KMS-11 (cell line): ENCODE measurements around the gene TJP3.
"Not testable (repeated sequence)": the region's sequence is repeated elsewhere in the genome, so short reads cannot be mapped to it uniquely, and the experiment has no call there.

ENCODE experiments used
- H2AFZ ChIP-seq: fragments of 200-600 bp; sonication (generic); 2 replicates; pipeline ENCODE4 v1.6.1; 2016; ENCODE audit warnings: antibody characterized with exemption, mixed run types, low read depth
- H3K27ac ChIP-seq: fragments of 200-600 bp; sonication (generic); 2 replicates; pipeline ENCODE4 v1.6.1; 2016; ENCODE audit warnings: mild to moderate bottlenecking, mixed run types
- H3K27me3 ChIP-seq: fragments of 200-600 bp; sonication (generic); 2 replicates; pipeline ENCODE4 v1.6.1; 2017; ENCODE audit warnings: mild to moderate bottlenecking, low read depth, mixed run types, moderate library complexity; ENCODE audit not compliant: insufficient read depth
- H3K36me3 ChIP-seq: fragments of 200-600 bp; sonication (generic); 2 replicates; pipeline ENCODE4 v1.6.1; 2017; ENCODE audit warnings: mild to moderate bottlenecking, mixed run types; ENCODE audit not compliant: insufficient read depth
- H3K4me1 ChIP-seq: fragments of 200-600 bp; sonication (generic); 2 replicates; pipeline ENCODE4 v1.6.1; 2016; ENCODE audit warnings: mild to moderate bottlenecking, low read depth, mixed run types; ENCODE audit not compliant: poor library complexity, severe bottlenecking
- H3K4me2 ChIP-seq: fragments of 200-600 bp; sonication (generic); 2 replicates; pipeline ENCODE4 v1.7.0; 2016; ENCODE audit warnings: mild to moderate bottlenecking, mixed run types
- H3K4me3 ChIP-seq: fragments of 200-600 bp; sonication (generic); IDR thresholded peaks from 2 replicates; pipeline ENCODE4 v1.6.1; 2017; ENCODE audit warnings: low read depth, low read length, mixed read lengths; ENCODE audit not compliant: insufficient read depth
- H3K79me2 ChIP-seq: fragments of 200-600 bp; sonication (generic); 2 replicates; pipeline ENCODE4 v1.6.1; 2016; ENCODE audit warnings: low read depth, mixed run types; ENCODE audit not compliant: insufficient read depth
- H3K9ac ChIP-seq: fragments of 200-600 bp; sonication (generic); 2 replicates; pipeline ENCODE4 v1.6.1; 2016; ENCODE audit warnings: mild to moderate bottlenecking, mixed run types
- H4K20me1 ChIP-seq: fragments of 200-600 bp; sonication (generic); 2 replicates; pipeline ENCODE4 v1.6.1; 2016; ENCODE audit warnings: mild to moderate bottlenecking, mixed run types; ENCODE audit not compliant: insufficient read depth
- CTCF ChIP-seq: fragments of 200-600 bp; sonication (generic); conservative IDR thresholded peaks from 2 replicates; pipeline ENCODE4 v1.6.1; 2017; ENCODE audit warnings: low read depth, mild to moderate bottlenecking, antibody characterized with exemption, low read length, moderate library complexity, mixed read lengths

TJP3 gene

GRCh38 chr19:3751236-3751635 is 43.1 kb downstream of the TJP3 start:
- H3K4me1 ChIP-seq, result no peaks in the 10 kb centered on the region
- no peaks in the 10 kb centered on the region for H3K36me3 ChIP-seq
- H3K27me3 ChIP-seq, result 0 out of 2 replicates have a peak, but pooled peaks cover 1% of the 10 kb centered on the region
- no peak overlapping the region for H3K4me3 ChIP-seq
- no peak for TF ChIP-seq CTCF
- no peak overlapping the region for H3K9ac ChIP-seq
- no peaks in the 10 kb centered on the region for H4K20me1 ChIP-seq
- no peaks in the 10 kb centered on the region for H3K79me2 ChIP-seq
- H3K27ac ChIP-seq, result no peak overlapping the region
- no peak overlapping the region for H2AFZ ChIP-seq
- no peak overlapping the region for H3K4me2 ChIP-seq

DNA sequence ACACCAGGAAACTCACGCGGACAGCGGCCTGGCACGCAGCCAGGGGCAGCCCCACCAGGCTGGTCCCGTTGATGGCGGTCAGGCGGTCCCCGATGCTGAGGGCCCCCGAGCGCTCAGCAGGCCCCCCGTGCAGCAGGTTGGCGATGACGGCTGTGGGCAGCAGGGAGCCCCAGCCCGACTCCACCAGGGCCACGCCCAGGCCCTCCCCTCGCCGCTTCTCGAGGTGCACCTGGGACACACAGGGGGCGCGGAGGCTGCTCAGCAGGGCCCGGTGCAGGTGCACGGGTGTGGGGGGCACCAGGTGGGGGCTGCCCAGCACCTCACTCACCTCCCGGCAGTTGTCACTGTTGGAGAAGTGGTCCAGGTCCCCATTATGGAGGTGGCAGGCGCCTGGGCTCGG is 44.3 kb downstream of the TJP3 start:
- H3K4me2 ChIP-seq, result no peak overlapping the region
- no peak overlapping the region for H3K27ac ChIP-seq
- H3K4me3 ChIP-seq, result no peak overlapping the region
- no peaks in the 10 kb centered on the region for H3K36me3 ChIP-seq
- H3K4me1 ChIP-seq, result no peaks in the 10 kb centered on the region
- no peaks in the 10 kb centered on the region for H3K79me2 ChIP-seq
- TF ChIP-seq CTCF, result no peak
- H3K27me3 ChIP-seq, result no peaks in the 10 kb centered on the region
- H3K9ac ChIP-seq, result no peak overlapping the region
- no peak overlapping the region for H2AFZ ChIP-seq
- no peaks in the 10 kb centered on the region for H4K20me1 ChIP-seq

- TF ChIP-seq CTCF, result no peak
Observed at GRCh38 chr19:3753631-3754410, 45.6 kb downstream of the TJP3 start.

DNA sequence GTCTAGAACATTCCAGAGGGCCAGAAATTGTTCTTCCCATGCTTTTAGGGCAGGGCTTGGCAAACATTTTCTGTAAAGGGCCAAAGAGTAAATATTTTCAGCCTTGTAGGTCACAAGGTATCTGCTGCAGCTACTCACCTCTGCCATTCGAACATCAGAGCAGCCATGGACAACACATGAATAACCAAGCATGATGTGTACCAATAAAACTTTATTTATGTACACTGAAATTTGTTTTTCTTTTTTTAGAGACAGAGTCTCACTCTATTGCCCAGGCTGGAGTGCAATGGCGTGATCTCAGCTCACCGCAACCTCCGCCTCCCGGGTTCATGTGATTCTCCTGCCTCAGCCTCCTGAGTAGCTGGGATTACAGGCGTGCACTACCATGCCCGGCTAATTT is 49.5 kb downstream of the TJP3 start:
- H3K27me3 ChIP-seq, result not testable (repeated sequence)

More at GRCh38 chr19:3753631-3754410, 45.6 kb downstream of the TJP3 start:
- Histone ChIP-seq H3K4me1 (no peaks in the 10 kb centered on the region), H4K20me1 (no peaks in the 10 kb centered on the region), H2AFZ (no peak overlapping the region), H3K4me3 (no peak overlapping the region), H3K27ac (no peak overlapping the region), H3K36me3 (no peaks in the 10 kb centered on the region), H3K4me2 (no peak overlapping the region), H3K9ac (no peak overlapping the region), H3K27me3 (no peaks in the 10 kb centered on the region), H3K79me2 (no peaks in the 10 kb centered on the region)

GRCh38 chr19:3758297-3758696 is 50.1 kb downstream of the TJP3 start:
- not testable (repeated sequence) for H3K27me3 ChIP-seq, H3K36me3 ChIP-seq, H4K20me1 ChIP-seq, H2AFZ ChIP-seq, H3K9ac ChIP-seq, H3K27ac ChIP-seq, H3K79me2 ChIP-seq, H3K4me2 ChIP-seq, H3K4me3 ChIP-seq
- H3K4me1 ChIP-seq, result peaks cover 19% of the 10 kb centered on the region

More for the DNA sequence above, 49.5 kb downstream of the TJP3 start:
- not testable (repeated sequence) for H3K9ac ChIP-seq, H3K4me3 ChIP-seq, H4K20me1 ChIP-seq, H3K4me2 ChIP-seq, H3K79me2 ChIP-seq, H3K27ac ChIP-seq, H2AFZ ChIP-seq, H3K36me3 ChIP-seq
- H3K4me1 ChIP-seq, result peaks cover 16% of the 10 kb centered on the region
